Measurements from ENCODE around the gene MYCBP2.

Gene MYCBP2

GRCh38 chr13:77026861-77027621 is 299.9 kb downstream of the MYCBP2 start, which contains the start of gene FBXL3:
Gene FBXL3, minus strand, starts transcription at chr13:77027159. Its CDS starts 5,299 bp downstream, at chr13:77021860.
- Histone ChIP-seq H2AFZ (ENCODE audit: low read length) (peak within 1 kb of the TSS; percentile 98), H2BK5ac (ENCODE audit: low read length) (peak within 1 kb of the TSS; percentile 99), H2BK120ac (ENCODE audit: low read depth, low read length) (no peak within 1 kb of the TSS), H3K4ac (ENCODE audit: low read length) (peak within 1 kb of the TSS; percentile 7), H3K4me3 (ENCODE audit: low read length in 2 of 2) (peak within 1 kb of the TSS; percentile 65 to 100), H3K27me3 (ENCODE audit: control insufficient read depth in 3 of 3, insufficient read depth in 3 of 3, low read depth in 1 of 3, low read length in 3 of 3) (no peaks in the 10 kb centered on the region), H4K91ac (ENCODE audit: low read depth, low read length, poor library complexity) (no peak within 1 kb of the TSS), H2BK15ac (ENCODE audit: low read length) (peak within 1 kb of the TSS; percentile 79), H3K14ac (ENCODE audit: low read length) (peak within 1 kb of the TSS; percentile 63), H3K4me2 (ENCODE audit: insufficient read depth, low read length, poor library complexity, severe bottlenecking) (peak within 1 kb of the TSS; percentile 82), H2AK5ac (ENCODE audit: low read depth, low read length) (no peak within 1 kb of the TSS), H2BK12ac (ENCODE audit: low read length) (peak within 1 kb of the TSS; percentile 78), H3K23ac (ENCODE audit: low read depth, low read length, poor library complexity) (peak within 1 kb of the TSS; percentile 99), H3K36me3 (replicated peaks in 1 of 2; ENCODE audit: control insufficient read depth in 2 of 2, insufficient read depth in 2 of 2, low read length in 2 of 2) (peaks cover 0 to 23% of the 10 kb centered on the region in 2 donors), H4K8ac (ENCODE audit: low read depth, low read length) (peak within 1 kb of the TSS; percentile 1), H3K9ac (ENCODE audit: low read depth, low read length, poor library complexity) (peak within 1 kb of the TSS; percentile 87), H3K9me3 (replicated peaks in 1 of 2; ENCODE audit: control insufficient read depth in 2 of 2, insufficient read depth in 1 of 2, low read depth in 1 of 2, low read length in 2 of 2) (no peaks in the 10 kb centered on the region), H3K4me1 (ENCODE audit: control insufficient read depth in 2 of 2, insufficient read depth in 1 of 2, low read depth in 1 of 2, low read length in 2 of 2) (peaks cover 5 to 6% of the 10 kb centered on the region in 2 donors), H3K18ac (ENCODE audit: low read length) (peak within 1 kb of the TSS; percentile 99), H3K27ac (replicated peaks; ENCODE audit: low read length) (peak within 1 kb of the TSS; percentile 96), H3K79me1 (ENCODE audit: low read depth, low read length) (peaks cover 9% of the 10 kb centered on the region)
- WGBS, 2 donors (ENCODE audit: extremely low coverage in 2 of 2, insufficient read length in 2 of 2, insufficient replicate concordance in 1 of 2), result no CpG with 5 or more reads among the region's 74 CpGs
- peak; percentile 88 for DNase-seq (ENCODE audit: low spot score)

GRCh38 chr13:77026255-77026860 is 300.5 kb downstream of the MYCBP2 start:
- Histone ChIP-seq H3K4ac (ENCODE audit: low read length) (peak overlapping the region; percentile 7), H2BK15ac (ENCODE audit: low read length) (peak overlapping the region; percentile 79), H3K18ac (ENCODE audit: low read length) (peak overlapping the region; percentile 99), H3K23ac (ENCODE audit: low read depth, low read length, poor library complexity) (peak overlapping the region; percentile 99), H3K4me2 (ENCODE audit: insufficient read depth, low read length, poor library complexity, severe bottlenecking) (peak overlapping the region; percentile 82), H2BK12ac (ENCODE audit: low read length) (no peak overlapping the region), H4K91ac (ENCODE audit: low read depth, low read length, poor library complexity) (no peak overlapping the region), H2AFZ (ENCODE audit: low read length) (peak overlapping the region; percentile 98), H3K36me3 (replicated peaks in 1 of 2; ENCODE audit: control insufficient read depth in 2 of 2, insufficient read depth in 2 of 2, low read length in 2 of 2) (peaks cover 0 to 30% of the 10 kb centered on the region in 2 donors), H3K27ac (replicated peaks; ENCODE audit: low read length) (peak overlapping the region; percentile 96), H2AK5ac (ENCODE audit: low read depth, low read length) (no peak overlapping the region), H3K14ac (ENCODE audit: low read length) (no peak overlapping the region), H3K4me3 (ENCODE audit: low read length in 2 of 2) (peak overlapping the region; percentile 65 to 100), H3K9ac (ENCODE audit: low read depth, low read length, poor library complexity) (peak overlapping the region; percentile 87), H4K8ac (ENCODE audit: low read depth, low read length) (peak overlapping the region; percentile 1), H3K9me3 (replicated peaks in 1 of 2; ENCODE audit: control insufficient read depth in 2 of 2, insufficient read depth in 1 of 2, low read depth in 1 of 2, low read length in 2 of 2) (no peaks in the 10 kb centered on the region), H3K27me3 (ENCODE audit: control insufficient read depth in 3 of 3, insufficient read depth in 3 of 3, low read depth in 1 of 3, low read length in 3 of 3) (no peaks in the 10 kb centered on the region), H2BK5ac (ENCODE audit: low read length) (peak overlapping the region; percentile 99), H2BK120ac (ENCODE audit: low read depth, low read length) (no peak overlapping the region), H3K79me1 (ENCODE audit: low read depth, low read length) (peaks cover 9% of the 10 kb centered on the region), H3K4me1 (ENCODE audit: control insufficient read depth in 2 of 2, insufficient read depth in 1 of 2, low read depth in 1 of 2, low read length in 2 of 2) (peaks cover 5 to 6% of the 10 kb centered on the region in 2 donors)
- DNase-seq (ENCODE audit: low spot score), result peak; percentile 49
- no CpG with 5 or more reads among the region's 62 CpGs for WGBS, 2 donors (ENCODE audit: extremely low coverage in 2 of 2, insufficient read length in 2 of 2, insufficient replicate concordance in 1 of 2)

GRCh38 chr13:77022341-77022740 is 304.6 kb downstream of the MYCBP2 start:
- H2BK12ac ChIP-seq (ENCODE audit: low read length), result no peak overlapping the region

DNA sequence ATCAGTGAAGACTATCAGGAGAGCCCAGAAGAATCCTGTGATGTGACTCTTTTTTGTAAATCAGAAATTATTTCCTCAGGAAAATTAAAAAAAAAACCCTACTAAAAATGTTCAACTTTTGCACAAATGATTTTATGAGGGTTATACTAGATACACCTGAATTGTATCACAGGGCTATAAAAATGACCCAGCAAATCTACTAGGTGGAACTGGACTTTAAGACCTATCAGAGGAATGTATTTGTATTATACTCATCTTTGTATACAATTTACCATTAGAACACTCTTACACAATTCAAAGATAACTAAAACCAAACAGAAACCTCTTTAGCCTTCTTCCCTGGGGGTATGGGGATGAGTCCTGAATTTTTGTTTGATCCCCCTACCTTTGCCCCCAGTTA is 307.1 kb downstream of the MYCBP2 start:
- Histone ChIP-seq H4K8ac (ENCODE audit: low read depth, low read length) (no peak overlapping the region), H2BK120ac (ENCODE audit: low read depth, low read length) (no peak overlapping the region), H2BK15ac (ENCODE audit: low read length) (no peak overlapping the region), H3K4me2 (ENCODE audit: insufficient read depth, low read length, poor library complexity, severe bottlenecking) (no peak overlapping the region), H2BK5ac (ENCODE audit: low read length) (no peak overlapping the region), H3K27ac (replicated peaks; ENCODE audit: low read length) (no peak overlapping the region), H4K91ac (ENCODE audit: low read depth, low read length, poor library complexity) (no peak overlapping the region), H2AK5ac (ENCODE audit: low read depth, low read length) (no peak overlapping the region), H3K18ac (ENCODE audit: low read length) (no peak overlapping the region), H3K27me3 (ENCODE audit: control insufficient read depth in 3 of 3, insufficient read depth in 3 of 3, low read depth in 1 of 3, low read length in 3 of 3) (no peaks in the 10 kb centered on the region), H3K4me1 (ENCODE audit: control insufficient read depth in 2 of 2, insufficient read depth in 1 of 2, low read depth in 1 of 2, low read length in 2 of 2) (no peaks in the 10 kb centered on the region), H3K79me1 (ENCODE audit: low read depth, low read length) (peaks cover 5% of the 10 kb centered on the region), H3K9me3 (replicated peaks in 1 of 2; ENCODE audit: control insufficient read depth in 2 of 2, insufficient read depth in 1 of 2, low read depth in 1 of 2, low read length in 2 of 2) (no peaks in the 10 kb centered on the region), H3K4ac (ENCODE audit: low read length) (no peak overlapping the region), H3K23ac (ENCODE audit: low read depth, low read length, poor library complexity) (no peak overlapping the region), H3K14ac (ENCODE audit: low read length) (no peak overlapping the region), H3K4me3 (ENCODE audit: low read length in 2 of 2) (no peak overlapping the region), H2BK12ac (ENCODE audit: low read length) (no peak overlapping the region), H3K9ac (ENCODE audit: low read depth, low read length, poor library complexity) (no peak overlapping the region), H3K36me3 (replicated peaks in 1 of 2; ENCODE audit: control insufficient read depth in 2 of 2, insufficient read depth in 2 of 2, low read length in 2 of 2) (peaks cover 3 to 91% of the 10 kb centered on the region in 2 donors), H2AFZ (ENCODE audit: low read length) (no peak overlapping the region)
- no peak for DNase-seq (ENCODE audit: low spot score)

More at GRCh38 chr13:77022341-77022740, 304.6 kb downstream of the MYCBP2 start:
- Histone ChIP-seq H3K4me3 (ENCODE audit: low read length in 2 of 2) (no peak overlapping the region), H2BK15ac (ENCODE audit: low read length) (no peak overlapping the region), H3K14ac (ENCODE audit: low read length) (no peak overlapping the region), H3K27me3 (ENCODE audit: control insufficient read depth in 3 of 3, insufficient read depth in 3 of 3, low read depth in 1 of 3, low read length in 3 of 3) (no peaks in the 10 kb centered on the region), H4K8ac (ENCODE audit: low read depth, low read length) (no peak overlapping the region), H3K23ac (ENCODE audit: low read depth, low read length, poor library complexity) (no peak overlapping the region), H2BK120ac (ENCODE audit: low read depth, low read length) (no peak overlapping the region), H3K4me1 (ENCODE audit: control insufficient read depth in 2 of 2, insufficient read depth in 1 of 2, low read depth in 1 of 2, low read length in 2 of 2) (peaks cover 3 to 4% of the 10 kb centered on the region in 2 donors), H4K91ac (ENCODE audit: low read depth, low read length, poor library complexity) (no peak overlapping the region), H3K9me3 (replicated peaks in 1 of 2; ENCODE audit: control insufficient read depth in 2 of 2, insufficient read depth in 1 of 2, low read depth in 1 of 2, low read length in 2 of 2) (no peaks in the 10 kb centered on the region), H3K4me2 (ENCODE audit: insufficient read depth, low read length, poor library complexity, severe bottlenecking) (no peak overlapping the region), H3K27ac (replicated peaks; ENCODE audit: low read length) (no peak overlapping the region), H2AFZ (ENCODE audit: low read length) (no peak overlapping the region), H3K79me1 (ENCODE audit: low read depth, low read length) (peaks cover 9% of the 10 kb centered on the region), H2BK5ac (ENCODE audit: low read length) (no peak overlapping the region), H3K4ac (ENCODE audit: low read length) (no peak overlapping the region), H2AK5ac (ENCODE audit: low read depth, low read length) (no peak overlapping the region), H3K36me3 (replicated peaks in 1 of 2; ENCODE audit: control insufficient read depth in 2 of 2, insufficient read depth in 2 of 2, low read length in 2 of 2) (peaks cover 0 to 69% of the 10 kb centered on the region in 2 donors), H3K9ac (ENCODE audit: low read depth, low read length, poor library complexity) (no peak overlapping the region), H3K18ac (ENCODE audit: low read length) (no peak overlapping the region)
- DNase-seq (ENCODE audit: low spot score), result no peak
- no CpG with 5 or more reads among the region's 3 CpGs for WGBS, 2 donors (ENCODE audit: extremely low coverage in 2 of 2, insufficient read length in 2 of 2, insufficient replicate concordance in 1 of 2)

Data from neuronal stem cell (in vitro differentiated cells).